ENCODE data around the gene NDUFB8. TPM values are rescaled to one million over a fixed set of nuclear protein-coding genes. Genes with fewer than 3 reads are reported as not detected.

NDUFB8 gene
- total RNA-seq, 1 donor from 2014 or later: 141 TPM

- H3K27me3 Mint-ChIP-seq (ENCODE audit: low read depth): peaks cover 4% of the 10 kb centered on the region
- peaks cover 1% of the 10 kb centered on the region for H3K4me1 Mint-ChIP-seq
- H3K27ac Mint-ChIP-seq: no peak overlapping the region
- H3K36me3 Mint-ChIP-seq: peaks cover 13% of the 10 kb centered on the region
- DNase-seq (ENCODE audit: low spot score in 2 of 2, unreplicated experiment in 2 of 2): no peak
- no peaks in the 10 kb centered on the region for H3K9me3 Mint-ChIP-seq
- no peak overlapping the region for H3K4me3 Mint-ChIP-seq
- TF ChIP-seq CTCF (IDR thresholded peaks at IDR 0.05; ENCODE audit: unreplicated experiment): no peak
These were observed 18.9 kb downstream of the NDUFB8 start for GRCh38 chr10:100510533-100511308.

- Mint-ChIP-seq H3K4me1 (peaks cover 7% of the 10 kb centered on the region), H3K27me3 (ENCODE audit: low read depth) (peaks cover 4% of the 10 kb centered on the region)
- DNase-seq (ENCODE audit: low spot score in 2 of 2, unreplicated experiment in 2 of 2): no peak
These were observed 20.3 kb downstream of the NDUFB8 start for GRCh38 chr10:100509241-100509840.

GRCh38 chr10:100508691-100509150, 20.9 kb downstream of the NDUFB8 start:
- DNase-seq (ENCODE audit: low spot score in 2 of 2, unreplicated experiment in 2 of 2): no peak
- no peak overlapping the region for H3K4me3 Mint-ChIP-seq
- peaks cover 14% of the 10 kb centered on the region for H3K36me3 Mint-ChIP-seq
- H3K4me1 Mint-ChIP-seq: peaks cover 14% of the 10 kb centered on the region
- TF ChIP-seq CTCF (IDR thresholded peaks at IDR 0.05; ENCODE audit: unreplicated experiment): peak; percentile 61
- peaks cover 4% of the 10 kb centered on the region for H3K27me3 Mint-ChIP-seq (ENCODE audit: low read depth)
- no peaks in the 10 kb centered on the region for H3K9me3 Mint-ChIP-seq
- no peak overlapping the region for H3K27ac Mint-ChIP-seq

More at GRCh38 chr10:100509241-100509840, 20.3 kb downstream of the NDUFB8 start:
- Mint-ChIP-seq H3K4me3 (no peak overlapping the region), H3K9me3 (no peaks in the 10 kb centered on the region), H3K27ac (no peak overlapping the region), H3K36me3 (peaks cover 16% of the 10 kb centered on the region)
- TF ChIP-seq CTCF (IDR thresholded peaks at IDR 0.05; ENCODE audit: unreplicated experiment): no peak

GRCh38 chr10:100508266-100508665, 21.4 kb downstream of the NDUFB8 start:
- TF ChIP-seq CTCF (IDR thresholded peaks at IDR 0.05; ENCODE audit: unreplicated experiment): no peak
- peaks cover 15% of the 10 kb centered on the region for H3K4me1 Mint-ChIP-seq
- H3K36me3 Mint-ChIP-seq: peaks cover 14% of the 10 kb centered on the region
- H3K27ac Mint-ChIP-seq: no peak overlapping the region
- no peaks in the 10 kb centered on the region for H3K9me3 Mint-ChIP-seq
- peaks cover 4% of the 10 kb centered on the region for H3K27me3 Mint-ChIP-seq (ENCODE audit: low read depth)
- DNase-seq (ENCODE audit: low spot score in 2 of 2, unreplicated experiment in 2 of 2): no peak
- no peak overlapping the region for H3K4me3 Mint-ChIP-seq

- H3K27ac Mint-ChIP-seq: no peak overlapping the region
- no peak for DNase-seq (ENCODE audit: low spot score in 2 of 2, unreplicated experiment in 2 of 2)
- no peak overlapping the region for H3K4me3 Mint-ChIP-seq
- no peak for TF ChIP-seq CTCF (IDR thresholded peaks at IDR 0.05; ENCODE audit: unreplicated experiment)
- peaks cover 22% of the 10 kb centered on the region for H3K4me1 Mint-ChIP-seq
- peaks cover 14% of the 10 kb centered on the region for H3K36me3 Mint-ChIP-seq
- H3K27me3 Mint-ChIP-seq (ENCODE audit: low read depth): peaks cover 4% of the 10 kb centered on the region
- no peaks in the 10 kb centered on the region for H3K9me3 Mint-ChIP-seq
These were observed 22.3 kb downstream of the NDUFB8 start for GRCh38 chr10:100507357-100507732.

All from mesothelial cell of epicardium (in vitro differentiated cells).